ENCODE results near the gene SORBS1.

Gene SORBS1

GRCh38 chr10:95566136-95566535 is 5.0 kb upstream of the SORBS1 start:
- peak; percentile 72 to 91 for DNase-seq

GRCh38 chr10:95565336-95565735 is 4.2 kb upstream of the SORBS1 start:
- H3K27me3 ChIP-seq (ENCODE audit: insufficient read depth, low read length) = peaks cover 3% of the 10 kb centered on the region
- peaks cover 2% of the 10 kb centered on the region for H3K79me2 ChIP-seq (ENCODE audit: control insufficient read depth, insufficient read depth, low read length, poor library complexity)
- H2AK5ac ChIP-seq (ENCODE audit: low read length) = no peak overlapping the region
- H4K8ac ChIP-seq (ENCODE audit: low read depth, low read length) = no peak overlapping the region
- no peak overlapping the region for H2BK12ac ChIP-seq (ENCODE audit: low read length)
- peak overlapping the region; percentile 32 for H4K91ac ChIP-seq (ENCODE audit: low read depth, low read length)
- no peak overlapping the region for H3K27ac ChIP-seq (ENCODE audit: low read depth, low read length)
- H3K4me2 ChIP-seq (ENCODE audit: low read length) = no peak overlapping the region
- H3K23ac ChIP-seq (ENCODE audit: low read length) = no peak overlapping the region
- no peak overlapping the region for H3K4ac ChIP-seq (ENCODE audit: low read depth, low read length)
- no peak for DNase-seq
- no peaks in the 10 kb centered on the region for H3K9me3 ChIP-seq (ENCODE audit: insufficient read depth, low read depth, low read length)
- H3K4me1 ChIP-seq (ENCODE audit: control insufficient read depth in 1 of 2, insufficient read depth in 2 of 2, low read length in 2 of 2) = peaks cover 6 to 9% of the 10 kb centered on the region in 2 experiments
- H3K4me3 ChIP-seq (ENCODE audit: low read depth, low read length) = no peak overlapping the region
- no peak overlapping the region for H3K14ac ChIP-seq (ENCODE audit: low read length)
- no peak overlapping the region for H2BK120ac ChIP-seq (ENCODE audit: insufficient read depth, low read length, poor library complexity)
- no peak overlapping the region for H2AFZ ChIP-seq (ENCODE audit: insufficient read depth, low read length, poor library complexity)
- H3K9ac ChIP-seq (ENCODE audit: low read length) = no peak overlapping the region
- no peak overlapping the region for H3K18ac ChIP-seq (ENCODE audit: low read length)
- peaks cover 7% of the 10 kb centered on the region for H3K79me1 ChIP-seq (ENCODE audit: low read length)
- H4K12ac ChIP-seq (ENCODE audit: low read depth, low read length) = no peak overlapping the region
- H3K36me3 ChIP-seq (ENCODE audit: control insufficient read depth in 1 of 2, insufficient read depth in 2 of 2, low read length in 2 of 2) = no peaks in the 10 kb centered on the region
- no CpG with 5 or more reads among the region's 7 CpGs for WGBS (ENCODE audit: extremely low coverage, insufficient coverage, insufficient read length)
- H2BK5ac ChIP-seq (ENCODE audit: low read depth, low read length, poor library complexity) = no peak overlapping the region

More at GRCh38 chr10:95566136-95566535, 5.0 kb upstream of the SORBS1 start:
- no peak overlapping the region for H2AFZ ChIP-seq (ENCODE audit: insufficient read depth, low read length, poor library complexity)
- H3K79me1 ChIP-seq (ENCODE audit: low read length) = peaks cover 6% of the 10 kb centered on the region
- H3K23ac ChIP-seq (ENCODE audit: low read length) = no peak overlapping the region
- H3K79me2 ChIP-seq (ENCODE audit: control insufficient read depth, insufficient read depth, low read length, poor library complexity) = peaks cover 2% of the 10 kb centered on the region
- no peak overlapping the region for H3K4me3 ChIP-seq (ENCODE audit: low read depth, low read length)
- H3K4me2 ChIP-seq (ENCODE audit: low read length) = no peak overlapping the region
- no peak overlapping the region for H4K8ac ChIP-seq (ENCODE audit: low read depth, low read length)
- no peak overlapping the region for H2AK5ac ChIP-seq (ENCODE audit: low read length)
- no peak overlapping the region for H3K27ac ChIP-seq (ENCODE audit: low read depth, low read length)
- no peak overlapping the region for H2BK12ac ChIP-seq (ENCODE audit: low read length)
- no peak overlapping the region for H4K91ac ChIP-seq (ENCODE audit: low read depth, low read length)
- no CpG with 5 or more reads among the region's 6 CpGs for WGBS (ENCODE audit: extremely low coverage, insufficient coverage, insufficient read length)
- H3K4ac ChIP-seq (ENCODE audit: low read depth, low read length) = no peak overlapping the region
- no peak overlapping the region for H3K18ac ChIP-seq (ENCODE audit: low read length)
- no peaks in the 10 kb centered on the region for H3K9me3 ChIP-seq (ENCODE audit: insufficient read depth, low read depth, low read length)
- H2BK5ac ChIP-seq (ENCODE audit: low read depth, low read length, poor library complexity) = no peak overlapping the region
- H3K27me3 ChIP-seq (ENCODE audit: insufficient read depth, low read length) = no peaks in the 10 kb centered on the region
- no peak overlapping the region for H3K14ac ChIP-seq (ENCODE audit: low read length)
- no peak overlapping the region for H3K9ac ChIP-seq (ENCODE audit: low read length)
- H3K36me3 ChIP-seq (ENCODE audit: control insufficient read depth in 1 of 2, insufficient read depth in 2 of 2, low read length in 2 of 2) = no peaks in the 10 kb centered on the region
- H3K4me1 ChIP-seq (ENCODE audit: control insufficient read depth in 1 of 2, insufficient read depth in 2 of 2, low read length in 2 of 2) = peaks cover 0 to 3% of the 10 kb centered on the region in 2 experiments
- H2BK120ac ChIP-seq (ENCODE audit: insufficient read depth, low read length, poor library complexity) = no peak overlapping the region
- no peak overlapping the region for H4K12ac ChIP-seq (ENCODE audit: low read depth, low read length)

- peak; percentile 77 to 92 for DNase-seq
- Histone ChIP-seq H3K14ac (ENCODE audit: low read length) (no peak overlapping the region), H3K4me2 (ENCODE audit: low read length) (no peak overlapping the region), H3K9ac (ENCODE audit: low read length) (no peak overlapping the region), H2BK12ac (ENCODE audit: low read length) (no peak overlapping the region), H3K4me1 (ENCODE audit: control insufficient read depth in 1 of 2, insufficient read depth in 2 of 2, low read length in 2 of 2) (peaks cover 10 to 17% of the 10 kb centered on the region in 2 experiments), H3K79me1 (ENCODE audit: low read length) (peaks cover 7% of the 10 kb centered on the region), H3K18ac (ENCODE audit: low read length) (no peak overlapping the region), H3K4ac (ENCODE audit: low read depth, low read length) (no peak overlapping the region), H3K27me3 (ENCODE audit: insufficient read depth, low read length) (peaks cover 10% of the 10 kb centered on the region), H2AFZ (ENCODE audit: insufficient read depth, low read length, poor library complexity) (no peak overlapping the region), H3K36me3 (ENCODE audit: control insufficient read depth in 1 of 2, insufficient read depth in 2 of 2, low read length in 2 of 2) (no peaks in the 10 kb centered on the region), H2BK5ac (ENCODE audit: low read depth, low read length, poor library complexity) (peak overlapping the region; percentile 11), H3K9me3 (ENCODE audit: insufficient read depth, low read depth, low read length) (no peaks in the 10 kb centered on the region), H4K8ac (ENCODE audit: low read depth, low read length) (peak overlapping the region; percentile 57), H4K91ac (ENCODE audit: low read depth, low read length) (peak overlapping the region; percentile 28), H3K23ac (ENCODE audit: low read length) (no peak overlapping the region), H2BK120ac (ENCODE audit: insufficient read depth, low read length, poor library complexity) (no peak overlapping the region), H3K79me2 (ENCODE audit: control insufficient read depth, insufficient read depth, low read length, poor library complexity) (peaks cover 2% of the 10 kb centered on the region), H3K27ac (ENCODE audit: low read depth, low read length) (peak overlapping the region; percentile 22), H4K12ac (ENCODE audit: low read depth, low read length) (no peak overlapping the region), H3K4me3 (ENCODE audit: low read depth, low read length) (no peak overlapping the region), H2AK5ac (ENCODE audit: low read length) (no peak overlapping the region)
- no CpG with 5 or more reads among the region's 7 CpGs for WGBS (ENCODE audit: extremely low coverage, insufficient coverage, insufficient read length)
Observed at GRCh38 chr10:95564291-95564690, 3.1 kb upstream of the SORBS1 start.

- Histone ChIP-seq H3K4me3 (ENCODE audit: low read depth, low read length) (no peak overlapping the region), H3K23ac (ENCODE audit: low read length) (no peak overlapping the region), H3K4me2 (ENCODE audit: low read length) (no peak overlapping the region), H3K14ac (ENCODE audit: low read length) (no peak overlapping the region), H4K12ac (ENCODE audit: low read depth, low read length) (no peak overlapping the region), H3K4ac (ENCODE audit: low read depth, low read length) (no peak overlapping the region), H3K4me1 (ENCODE audit: control insufficient read depth in 1 of 2, insufficient read depth in 2 of 2, low read length in 2 of 2) (peaks cover 10 to 18% of the 10 kb centered on the region in 2 experiments), H2AFZ (ENCODE audit: insufficient read depth, low read length, poor library complexity) (no peak overlapping the region), H2BK5ac (ENCODE audit: low read depth, low read length, poor library complexity) (no peak overlapping the region), H3K27ac (ENCODE audit: low read depth, low read length) (no peak overlapping the region), H2AK5ac (ENCODE audit: low read length) (no peak overlapping the region), H3K79me1 (ENCODE audit: low read length) (peaks cover 7% of the 10 kb centered on the region), H3K36me3 (ENCODE audit: control insufficient read depth in 1 of 2, insufficient read depth in 2 of 2, low read length in 2 of 2) (no peaks in the 10 kb centered on the region), H3K79me2 (ENCODE audit: control insufficient read depth, insufficient read depth, low read length, poor library complexity) (peaks cover 2% of the 10 kb centered on the region), H3K9ac (ENCODE audit: low read length) (no peak overlapping the region), H4K8ac (ENCODE audit: low read depth, low read length) (no peak overlapping the region), H2BK12ac (ENCODE audit: low read length) (no peak overlapping the region), H3K9me3 (ENCODE audit: insufficient read depth, low read depth, low read length) (no peaks in the 10 kb centered on the region), H3K27me3 (ENCODE audit: insufficient read depth, low read length) (peaks cover 10% of the 10 kb centered on the region), H3K18ac (ENCODE audit: low read length) (no peak overlapping the region), H2BK120ac (ENCODE audit: insufficient read depth, low read length, poor library complexity) (no peak overlapping the region), H4K91ac (ENCODE audit: low read depth, low read length) (no peak overlapping the region)
- WGBS (ENCODE audit: extremely low coverage, insufficient coverage, insufficient read length) = no CpG with 5 or more reads among the region's 7 CpGs
- no peak for DNase-seq
Observed at GRCh38 chr10:95562341-95562965, 1.3 kb upstream of the SORBS1 start.

Data from trophoblast cell (in vitro differentiated cells and primary cell).